IMR-90 (cell line): Measurements from ENCODE around the gene EPSTI1. TPM values are rescaled to one million over a fixed set of nuclear protein-coding genes. Genes with fewer than 3 reads are reported as not detected.

Experiments used
- ATAC-seq: fragments of 200-7000 bp; cut with Tn5 transposase; 2 replicates; pipeline ENCODE4 v1.9.1; 2020; ENCODE audit warnings: low read depth, mild to moderate bottlenecking, moderate library complexity
- BruUV-seq: library from RNA; stranded (reverse); fragments of 400-500 nt; replicated peaks from 2 replicates; lab custom pipeline; 2021; lab: Mats Ljungman, UMichigan
- CTCF ChIA-PET: fragments of 300-600 bp; formaldehyde crosslinking; extraction: SDS; loops from one replicate; lab custom pipeline; 2021; ENCODE audit warnings: antibody characterized with exemption; lab: Yijun Ruan, JAX
- POLR2A ChIA-PET: fragments of 300-600 bp; sonication (Branson Sonifier 250); formaldehyde crosslinking; loops from one replicate; lab custom pipeline; 2022; ENCODE audit warnings: antibody characterized with exemption; ENCODE audit not compliant: unreplicated experiment; lab: Charles Lee
- DNase-seq: peaks from one replicate; pipeline ENCODE4 v3.0.0; 2013
- H2AFZ ChIP-seq: replicated peaks from 2 replicates; pipeline ENCODE3; 2013; ENCODE audit warnings: low read length, mild to moderate bottlenecking; ENCODE audit not compliant: poor library complexity
- H2AK5ac ChIP-seq: 2 replicates; pipeline ENCODE4 v1.6.1; 2013; ENCODE audit warnings: low read depth, low read length, inconsistent platforms
- H2AK9ac ChIP-seq: replicated peaks from 2 replicates; pipeline ENCODE3; 2013; ENCODE audit warnings: mild to moderate bottlenecking, low read depth, low read length, moderate library complexity; ENCODE audit not compliant: poor library complexity
- H2BK120ac ChIP-seq: 2 replicates; pipeline ENCODE4 v1.6.1; 2013; ENCODE audit warnings: low read depth, low read length, inconsistent platforms
- H2BK15ac ChIP-seq: 3 replicates; pipeline ENCODE4 v1.6.1; 2013; ENCODE audit warnings: low read depth, low read length, inconsistent platforms
- H2BK20ac ChIP-seq: 2 replicates; pipeline ENCODE4 v1.6.1; 2013; ENCODE audit warnings: low read depth, mild to moderate bottlenecking, inconsistent platforms, low read length, moderate library complexity
- H2BK5ac ChIP-seq: 2 replicates; pipeline ENCODE4 v1.6.1; 2013; ENCODE audit warnings: mild to moderate bottlenecking, low read depth, low read length, inconsistent platforms; ENCODE audit not compliant: poor library complexity, severe bottlenecking
- H3K14ac ChIP-seq: replicated peaks from 2 replicates; pipeline ENCODE4 v1.6.1; 2013; ENCODE audit warnings: low read depth, low read length, inconsistent platforms
- H3K18ac ChIP-seq: 2 replicates; pipeline ENCODE4 v1.6.1; 2013; ENCODE audit warnings: low read depth, low read length, control low read depth
- H3K23ac ChIP-seq: 2 replicates; pipeline ENCODE4 v1.6.1; 2013; ENCODE audit warnings: low read depth, low read length, inconsistent platforms
- H3K27ac ChIP-seq: 2 replicates; pipeline ENCODE4 v1.5.1; 2013; ENCODE audit warnings: mild to moderate bottlenecking, control low read depth, low read length; ENCODE audit not compliant: insufficient read depth
- H3K27me3 ChIP-seq: 2 replicates; pipeline ENCODE4 v1.6.1; 2013; ENCODE audit warnings: low read length; ENCODE audit not compliant: control insufficient read depth, insufficient read depth
- H3K36me3 ChIP-seq: 2 replicates; pipeline ENCODE4 v1.6.1; 2013; ENCODE audit warnings: low read length, mixed read lengths; ENCODE audit not compliant: control insufficient read depth, insufficient read depth
- H3K4ac ChIP-seq: 2 replicates; pipeline ENCODE4 v1.6.1; 2013; ENCODE audit warnings: low read depth, low read length, inconsistent platforms
- H3K4me1 ChIP-seq: 2 replicates; pipeline ENCODE4 v1.6.1; 2013; ENCODE audit warnings: low read length, mixed read lengths; ENCODE audit not compliant: control insufficient read depth, insufficient read depth
- H3K4me2 ChIP-seq: 2 replicates; pipeline ENCODE4 v1.6.1; 2013; ENCODE audit warnings: low read depth, mild to moderate bottlenecking, control low read depth, low read length, moderate library complexity
- H3K4me3 ChIP-seq: 2 replicates; pipeline ENCODE4 v1.5.1; 2013; ENCODE audit warnings: low read depth, mild to moderate bottlenecking, control low read depth, low read length, moderate library complexity; ENCODE audit not compliant: insufficient read depth
- H3K56ac ChIP-seq: 2 replicates; pipeline ENCODE4 v1.6.1; 2013; ENCODE audit warnings: low read length, inconsistent platforms; ENCODE audit not compliant: insufficient read depth; ENCODE audit errors: extremely low read depth
- H3K79me1 ChIP-seq, 2 experiments: 2 replicates each; pipeline ENCODE4 v1.6.1; 2013; ENCODE audit warnings: low read length in 2 of 2, inconsistent platforms in 1 of 2, low read depth in 1 of 2
- H3K9ac ChIP-seq: 2 replicates; pipeline ENCODE4 v1.6.1; 2013; ENCODE audit warnings: low read depth, low read length, control low read depth
- H3K9me1 ChIP-seq: 2 replicates; pipeline ENCODE4 v1.6.1; 2013; ENCODE audit warnings: low read length, inconsistent platforms; ENCODE audit not compliant: insufficient read depth
- H3K9me3 ChIP-seq: 2 replicates; pipeline ENCODE4 v1.6.1; 2013; ENCODE audit warnings: low read length; ENCODE audit not compliant: control insufficient read depth, insufficient read depth
- H4K20me1 ChIP-seq: 2 replicates; pipeline ENCODE4 v1.6.1; 2013; ENCODE audit warnings: low read length, inconsistent platforms; ENCODE audit not compliant: insufficient read depth
- H4K5ac ChIP-seq: 2 replicates; pipeline ENCODE4 v1.6.1; 2013; ENCODE audit warnings: mild to moderate bottlenecking, low read depth, low read length, control low read depth
- H4K8ac ChIP-seq, 2 experiments: 2 replicates each; pipeline ENCODE4 v1.6.1; 2013; ENCODE audit warnings: low read depth in 2 of 2, low read length in 2 of 2, control low read depth in 1 of 2, inconsistent platforms in 1 of 2
- H4K91ac ChIP-seq: 2 replicates; pipeline ENCODE4 v1.6.1; 2013; ENCODE audit warnings: low read depth, low read length, inconsistent platforms; ENCODE audit not compliant: insufficient read depth
- CEBPB ChIP-seq: IDR thresholded peaks from 2 replicates; pipeline ENCODE4 v1.6.1; 2012; ENCODE audit warnings: low read depth, low read length, improper control_type of control experiment
- CHD1 ChIP-seq: IDR thresholded peaks from 2 replicates; pipeline ENCODE4 v1.6.1; 2012; ENCODE audit warnings: low read depth, low read length, improper control_type of control experiment
- WGBS, 2 experiments: methylation state at CpG; one replicate each; pipeline versions ENCODE4 v1.1.5 to v1.1.7; 2013; ENCODE audit warnings: missing lambda C conversion rate in 2 of 2; ENCODE audit not compliant: insufficient read length in 1 of 2; ENCODE audit errors: extremely low coverage in 2 of 2; 5-methylcytosine and 5-hydroxymethylcytosine counted together
- dilution Hi-C: fragments of 300-500 bp; cut with HindIII; formaldehyde crosslinking; loops from one replicate; pipeline ENCODE4 v1.14.3; 2018; ENCODE audit warnings: low sequenced_read_pairs; ENCODE audit not compliant: unreplicated experiment
- in situ Hi-C: fragments of 300-500 bp; cut with MboI; formaldehyde crosslinking; loops from 3 replicates; pipeline ENCODE4 v1.14.3; 2019; ENCODE audit warnings: low sequenced_read_pairs, inconsistent platforms, mixed read lengths
- intact Hi-C: fragments of 100-400 bp; cut with micrococcal nuclease; formaldehyde crosslinking; loops from 2 replicates; pipeline ENCODE4 v1.10.0; 2022
- polyA plus RNA-seq, 3 experiments: library from polyadenylated mRNA; depleted of rRNA; stranded (reverse); fragments of >200 nt; gene quantifications; 2 replicates each; pipeline ENCODE4 v1.2.3, GENCODE V29; 2012; ENCODE audit warnings: low replicate concordance in 1 of 3
- total RNA-seq: library from RNA; depleted of rRNA; stranded (reverse); fragments of >200 nt; gene quantifications from 2 replicates; pipeline ENCODE4 v1.2.3, GENCODE V29; 2012

EPSTI1 gene
- total and polyA plus RNA-seq, 2 of the 4 experiments (the other 2 are of a cell fraction): 0.90 to 1.6 TPM

GRCh38 chr13:43009506-43009905 lies 17.5 kb upstream of the EPSTI1 start:
- POLR2A ChIA-PET: no interaction called here

More at GRCh38 chr13:43009506-43009905, 17.5 kb upstream of the EPSTI1 start:
- peak overlapping the region; percentile 57; the same call in 1 of the 2 replicates for H3K27ac ChIP-seq
- WGBS, 2 experiments: no CpG with 5 or more reads among the region's 1 CpG
- DNase-seq (peak; percentile 60), ATAC-seq (peak; percentile 64)
- peak overlapping the region; percentile 78; the same call in 2 of the 3 replicates for H2BK15ac ChIP-seq
- no peaks in the 10 kb centered on the region for H3K79me1 ChIP-seq
- H3K4me2 ChIP-seq: peak overlapping the region; percentile 39; the same call in 1 of the 2 replicates
- peak overlapping the region; percentile 74 for H3K18ac ChIP-seq
- peak overlapping the region; percentile 91; the same call in 1 of the 2 replicates for H2BK20ac ChIP-seq
- in situ Hi-C loops: no loop called here
- H3K14ac ChIP-seq: peak overlapping the region; percentile 76
- peak overlapping the region; percentile 84 for H2BK120ac ChIP-seq
- no peak for TF ChIP-seq CHD1
- peak; percentile 97 for TF ChIP-seq CEBPB
- peak overlapping the region in 1 of 2 experiments; percentile 80; a peak in 3 of 4 replicates for H4K8ac ChIP-seq
- no peak overlapping the region for H2AK9ac ChIP-seq
- H3K4me3 ChIP-seq: no peak overlapping the region
- H4K91ac ChIP-seq: peak overlapping the region; percentile 39
- H3K9ac ChIP-seq: no peak overlapping the region
- H3K23ac ChIP-seq: no peak overlapping the region
- no peak overlapping the region for H2AFZ ChIP-seq
- H3K9me1 ChIP-seq: peaks cover 13% of the 10 kb centered on the region
- H3K27me3 ChIP-seq: no peaks in the 10 kb centered on the region
- CTCF ChIA-PET: no interaction called here
- peak overlapping the region; percentile 59; the same call in 1 of the 2 replicates for H3K4ac ChIP-seq
- peak overlapping the region; percentile 83 for H2BK5ac ChIP-seq
- H4K20me1 ChIP-seq: no peaks in the 10 kb centered on the region
- peak overlapping the region; percentile 67; the same call in 1 of the 2 replicates for H4K5ac ChIP-seq
- H3K56ac ChIP-seq: no peak overlapping the region
- dilution Hi-C loops: no loop called here
- H3K4me1 ChIP-seq: peaks cover 20% of the 10 kb centered on the region
- H2AK5ac ChIP-seq: peak overlapping the region; percentile 63; the same call in 1 of the 2 replicates
- H3K36me3 ChIP-seq: no peaks in the 10 kb centered on the region
- BruUV-seq: no TSS peak
- no peaks in the 10 kb centered on the region for H3K9me3 ChIP-seq
- intact Hi-C loops: no loop called here
